Body of pancreas (tissue), 4 donors: Measurements from ENCODE around the gene AGAP1.

ENCODE experiments used
- POLR2A ChIP-seq, 3 donors: fragments of 450-650 bp; IDR thresholded peaks; one replicate each; pipeline ENCODE4 v1.6.1; 2016; ENCODE audit warnings: antibody characterized with exemption in 3 of 3, mild to moderate bottlenecking in 2 of 3
- TF ChIP-seq, protein P1 (sequence below), 7 experiments: fragments of 450-650 bp in 4 of 7; fragments of 200-600 bp in 3 of 7; sonication (generic) in 3 of 7; IDR thresholded peaks; one replicate each; pipeline ENCODE4 v1.5.1; 2016 to 2019; ENCODE audit warnings: antibody characterized with exemption in 7 of 7

DNA sequence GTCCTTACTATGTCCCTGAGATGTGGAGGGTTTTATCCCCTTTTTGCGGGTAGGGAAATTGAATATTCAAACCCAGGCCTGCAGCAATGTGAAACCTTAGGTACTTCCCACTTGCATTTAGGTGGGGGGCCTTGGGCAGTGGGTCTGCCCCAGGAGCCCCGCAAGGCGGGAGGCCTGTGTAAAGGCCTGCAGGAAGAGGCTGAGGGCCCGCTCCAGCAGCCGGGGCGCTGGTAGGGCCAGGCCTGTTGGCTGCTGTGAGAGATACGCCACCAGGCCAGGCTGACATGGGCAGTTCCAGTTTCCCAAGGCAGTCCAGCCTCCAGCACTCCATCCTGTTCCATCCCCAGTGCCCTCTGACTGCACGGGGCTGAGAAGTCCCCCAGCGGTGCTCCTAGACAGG is 610.1 kb downstream of the AGAP1 start:
- TF ChIP-seq, protein P1, sequence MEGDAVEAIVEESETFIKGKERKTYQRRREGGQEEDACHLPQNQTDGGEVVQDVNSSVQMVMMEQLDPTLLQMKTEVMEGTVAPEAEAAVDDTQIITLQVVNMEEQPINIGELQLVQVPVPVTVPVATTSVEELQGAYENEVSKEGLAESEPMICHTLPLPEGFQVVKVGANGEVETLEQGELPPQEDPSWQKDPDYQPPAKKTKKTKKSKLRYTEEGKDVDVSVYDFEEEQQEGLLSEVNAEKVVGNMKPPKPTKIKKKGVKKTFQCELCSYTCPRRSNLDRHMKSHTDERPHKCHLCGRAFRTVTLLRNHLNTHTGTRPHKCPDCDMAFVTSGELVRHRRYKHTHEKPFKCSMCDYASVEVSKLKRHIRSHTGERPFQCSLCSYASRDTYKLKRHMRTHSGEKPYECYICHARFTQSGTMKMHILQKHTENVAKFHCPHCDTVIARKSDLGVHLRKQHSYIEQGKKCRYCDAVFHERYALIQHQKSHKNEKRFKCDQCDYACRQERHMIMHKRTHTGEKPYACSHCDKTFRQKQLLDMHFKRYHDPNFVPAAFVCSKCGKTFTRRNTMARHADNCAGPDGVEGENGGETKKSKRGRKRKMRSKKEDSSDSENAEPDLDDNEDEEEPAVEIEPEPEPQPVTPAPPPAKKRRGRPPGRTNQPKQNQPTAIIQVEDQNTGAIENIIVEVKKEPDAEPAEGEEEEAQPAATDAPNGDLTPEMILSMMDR (IDR thresholded peaks at IDR 0.05): no peak
- no peak for TF ChIP-seq POLR2A (IDR thresholded peaks at IDR 0.05)
